AG04450 (cell line): Measurements from ENCODE around the gene RASGRP2. TPM values are rescaled to one million over a fixed set of nuclear protein-coding genes. Genes with fewer than 3 reads are reported as not detected.

Source experiments
- CTCF ChIA-PET: fragments of 300-600, 350-600 bp; formaldehyde crosslinking; extraction: SDS; loops from one replicate; lab custom pipeline; 2022; ENCODE audit warnings: antibody characterized with exemption, inconsistent platforms; lab: Charles Lee
- POLR2A ChIA-PET: fragments of 350-600 bp; formaldehyde crosslinking; extraction: SDS; loops from one replicate; lab custom pipeline; 2021; ENCODE audit warnings: antibody characterized with exemption, inconsistent platforms; lab: Yijun Ruan, JAX
- DNase-seq: peaks from one replicate; pipeline ENCODE4 v3.0.0-alpha.2; 2011; ENCODE audit warnings: low read depth, low spot score
- H3K27ac ChIP-seq: one replicate; pipeline ENCODE4 v1.5.1; 2012; ENCODE audit warnings: low read depth, low read length, control low read depth
- H3K27me3 ChIP-seq: one replicate; pipeline ENCODE4 v1.6.0; 2012; ENCODE audit warnings: low read length; ENCODE audit not compliant: control insufficient read depth, insufficient read depth
- H3K4me3 ChIP-seq: 2 replicates; pipeline ENCODE4 v1.5.1; 2011; ENCODE audit warnings: mild to moderate bottlenecking, low read depth, low read length, control low read depth
- H3K9me3 ChIP-seq: 2 replicates; pipeline ENCODE4 v1.5.1; 2012; ENCODE audit warnings: low read length; ENCODE audit not compliant: control insufficient read depth, insufficient read depth
- polyA plus RNA-seq: library from polyadenylated mRNA; depleted of rRNA; stranded (reverse); fragments of >200 nt; gene quantifications from 2 replicates; pipeline ENCODE4 v1.2.3, GENCODE V29; 2011
- TF ChIP-seq, protein P1 (sequence below): IDR thresholded peaks from 2 replicates; pipeline ENCODE4 v1.5.1; 2011; ENCODE audit warnings: low read depth, low read length, control low read depth, inconsistent platforms

RASGRP2 gene
- polyA plus RNA-seq, 1 experiment = 0.43 TPM

DNA sequence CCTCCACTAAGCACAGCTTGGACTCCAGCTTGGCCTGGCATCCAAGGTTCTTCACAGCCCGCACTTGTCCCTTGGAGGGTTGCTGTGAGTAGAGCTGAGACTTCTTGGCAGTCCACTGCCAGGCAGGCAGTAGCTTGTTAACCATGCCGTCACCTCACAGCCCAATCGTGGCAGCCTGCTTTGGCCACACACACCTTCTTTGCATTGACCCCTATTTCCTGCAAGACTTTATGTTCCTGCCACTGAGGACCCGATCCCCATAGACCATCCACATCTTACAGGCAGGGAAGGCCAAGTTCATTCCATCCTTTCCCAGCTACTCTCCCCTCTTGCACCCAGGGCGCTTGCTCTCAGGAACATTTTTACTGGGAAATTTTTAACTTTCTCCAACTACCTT is 18.3 kb upstream of the RASGRP2 start:
- Histone ChIP-seq H3K27ac (no peak overlapping the region), H3K4me3 (no peak overlapping the region), H3K9me3 (no peaks in the 10 kb centered on the region), H3K27me3 (no peaks in the 10 kb centered on the region)
- CTCF ChIA-PET = no interaction called here
- POLR2A ChIA-PET = no interaction called here
- no peak for DNase-seq
- TF ChIP-seq, protein P1, sequence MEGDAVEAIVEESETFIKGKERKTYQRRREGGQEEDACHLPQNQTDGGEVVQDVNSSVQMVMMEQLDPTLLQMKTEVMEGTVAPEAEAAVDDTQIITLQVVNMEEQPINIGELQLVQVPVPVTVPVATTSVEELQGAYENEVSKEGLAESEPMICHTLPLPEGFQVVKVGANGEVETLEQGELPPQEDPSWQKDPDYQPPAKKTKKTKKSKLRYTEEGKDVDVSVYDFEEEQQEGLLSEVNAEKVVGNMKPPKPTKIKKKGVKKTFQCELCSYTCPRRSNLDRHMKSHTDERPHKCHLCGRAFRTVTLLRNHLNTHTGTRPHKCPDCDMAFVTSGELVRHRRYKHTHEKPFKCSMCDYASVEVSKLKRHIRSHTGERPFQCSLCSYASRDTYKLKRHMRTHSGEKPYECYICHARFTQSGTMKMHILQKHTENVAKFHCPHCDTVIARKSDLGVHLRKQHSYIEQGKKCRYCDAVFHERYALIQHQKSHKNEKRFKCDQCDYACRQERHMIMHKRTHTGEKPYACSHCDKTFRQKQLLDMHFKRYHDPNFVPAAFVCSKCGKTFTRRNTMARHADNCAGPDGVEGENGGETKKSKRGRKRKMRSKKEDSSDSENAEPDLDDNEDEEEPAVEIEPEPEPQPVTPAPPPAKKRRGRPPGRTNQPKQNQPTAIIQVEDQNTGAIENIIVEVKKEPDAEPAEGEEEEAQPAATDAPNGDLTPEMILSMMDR = no peak

DNA sequence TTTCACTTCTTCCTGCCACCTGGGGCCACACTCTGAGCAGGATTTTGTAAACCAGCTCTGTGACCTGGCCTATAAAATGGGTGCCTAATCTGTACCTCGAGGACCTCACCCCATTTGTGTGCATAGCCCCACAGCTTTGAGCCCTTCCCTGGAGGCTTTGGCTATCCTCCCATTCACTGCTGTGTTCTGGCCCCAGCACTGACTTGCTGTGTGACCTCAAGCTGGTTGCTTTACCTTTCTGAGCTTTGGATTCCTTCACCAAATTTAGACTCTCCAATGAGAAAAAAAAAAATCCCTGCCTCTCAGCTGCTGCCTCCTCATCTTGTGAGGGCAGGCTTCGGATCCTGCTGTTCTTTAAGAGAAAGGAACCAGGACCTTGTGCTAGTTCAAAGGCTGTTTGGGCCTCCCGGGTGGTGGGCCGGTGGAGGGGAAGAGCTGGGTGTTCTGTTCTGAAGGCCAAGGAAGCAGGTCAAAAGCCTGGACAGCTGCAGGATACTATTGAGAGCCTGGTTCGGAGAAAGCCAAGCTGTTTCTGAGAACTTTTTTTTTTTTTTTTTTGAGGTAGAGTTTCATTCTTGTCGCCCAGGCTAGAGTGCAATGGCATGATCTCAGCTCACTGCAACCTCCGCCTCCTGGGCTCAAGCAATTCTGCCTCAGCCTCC is 16.9 kb upstream of the RASGRP2 start:
- Histone ChIP-seq H3K27ac (no peak overlapping the region), H3K9me3 (no peaks in the 10 kb centered on the region), H3K4me3 (no peak overlapping the region), H3K27me3 (no peaks in the 10 kb centered on the region)
- TF ChIP-seq, protein P1 = no peak
- no peak for DNase-seq
- POLR2A ChIA-PET = interaction anchor here (0.6 to 2.3 kb wide), 6 partner anchors 10 to 73 kb away, joined by 3 to 11 read pairs (median 4); partner anchors contain the start of gene SF1
- CTCF ChIA-PET = interaction anchor here (0.6 to 1.3 kb wide), 2 partner anchors 16 to 72 kb away, joined by 3 read pairs; no protein-coding TSS in a partner anchor

DNA sequence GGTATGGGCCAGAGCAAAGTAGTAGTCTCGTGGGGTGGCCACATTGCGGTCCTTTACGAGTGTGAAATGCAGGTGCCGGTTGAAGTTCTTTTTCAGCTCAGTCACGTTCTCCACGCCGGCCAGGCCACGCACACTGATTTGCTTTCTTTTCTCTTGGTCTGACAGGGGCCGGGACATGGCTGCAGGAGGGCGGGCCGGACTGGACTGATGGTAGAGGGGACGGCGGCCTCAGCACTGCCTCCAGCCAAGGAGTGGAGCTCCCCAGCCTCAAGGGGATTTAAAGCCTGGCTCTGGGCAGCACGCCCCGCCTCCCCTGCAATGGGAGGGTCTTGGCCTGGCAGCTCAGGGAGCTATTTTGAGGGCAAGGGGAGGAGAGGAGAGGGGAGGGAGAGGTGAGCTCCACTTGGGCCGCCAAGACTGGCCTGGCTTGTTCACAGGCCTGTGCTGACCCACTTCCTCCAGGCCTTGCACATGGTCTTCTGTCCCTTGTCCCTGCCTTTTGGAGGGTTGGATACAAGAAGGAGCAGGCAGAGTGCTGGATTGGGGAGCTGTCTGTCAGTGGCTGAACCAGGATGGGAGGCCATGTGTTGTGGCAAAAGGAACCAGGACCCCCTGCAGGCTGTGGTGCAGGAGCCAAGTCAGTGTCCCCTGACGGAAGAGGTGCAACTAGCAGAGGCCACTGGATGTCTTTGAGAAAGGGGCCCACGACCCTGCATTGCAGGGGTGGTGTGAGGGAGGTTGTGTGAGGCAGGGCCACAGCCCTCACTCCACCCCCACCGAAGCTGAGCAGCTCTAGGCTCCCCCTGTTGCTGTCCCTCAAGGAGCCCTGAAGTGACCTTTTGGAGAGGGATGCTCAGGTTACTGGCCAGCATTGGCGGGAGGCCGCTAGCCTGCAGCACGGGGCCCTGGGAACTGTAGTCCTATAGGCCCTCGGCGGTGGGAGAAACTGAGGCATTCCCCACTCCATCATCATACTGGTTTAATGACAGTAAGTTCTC is 16.1 kb upstream of the RASGRP2 start, which contains the start of gene PYGM:
Gene PYGM, minus strand, starts transcription at position 253 of the 998 bp plus-strand sequence. Its CDS starts 76 bp downstream, at position 177.
- peak within 1 kb of the TSS; percentile 21 for H3K27ac ChIP-seq
- TF ChIP-seq, protein P1 = no peak
- ChIA-PET POLR2A (interaction anchor here (0.6 to 2.3 kb wide), 4 partner anchors 11 to 66 kb away, joined by 3 to 11 read pairs (median 5); partner anchors contain the start of gene SF1), CTCF (interaction anchor here (0.6 to 1.3 kb wide), 3 partner anchors 15 to 71 kb away, joined by 3 to 4 read pairs (median 3); no protein-coding TSS in a partner anchor)
- H3K27me3 ChIP-seq = no peaks in the 10 kb centered on the region
- no peak within 1 kb of the TSS for H3K4me3 ChIP-seq
- H3K9me3 ChIP-seq = no peaks in the 10 kb centered on the region
- DNase-seq = no peak

DNA sequence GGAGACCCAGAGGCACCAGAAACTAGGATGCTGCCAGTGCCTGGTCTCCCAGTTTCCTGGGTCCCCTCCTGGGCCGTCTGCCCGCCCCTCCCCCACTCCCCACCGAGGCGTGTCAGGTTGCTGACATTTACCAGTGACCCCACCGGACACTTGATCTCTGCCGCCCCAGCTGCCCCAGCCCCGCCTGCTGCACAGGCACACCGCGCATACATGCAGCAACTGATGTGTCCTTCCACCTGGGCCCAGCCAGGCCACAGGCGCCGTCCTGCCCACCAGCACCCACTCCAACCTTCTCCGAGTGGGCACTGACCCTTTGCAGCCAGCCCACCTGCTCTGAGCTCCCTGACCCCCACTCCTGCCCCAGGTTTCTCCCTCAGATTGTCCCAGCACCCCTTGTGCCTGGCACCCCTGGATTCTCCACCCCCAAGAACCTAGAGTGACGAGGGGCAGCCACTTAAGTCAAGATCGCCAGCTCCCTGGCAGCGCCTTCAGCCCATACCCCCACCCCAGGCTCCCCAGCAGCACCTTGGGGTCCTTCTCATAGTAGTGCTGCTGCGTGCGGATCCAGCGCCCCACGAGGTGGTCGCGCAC is 15.3 kb upstream of the RASGRP2 start:
- Histone ChIP-seq H3K9me3 (no peaks in the 10 kb centered on the region; the same call in 1 of the 2 replicates), H3K27me3 (no peaks in the 10 kb centered on the region), H3K4me3 (no peak overlapping the region), H3K27ac (no peak overlapping the region)
- TF ChIP-seq, protein P1 = no peak
- POLR2A ChIA-PET = interaction anchor here (2.3 kb wide), 1 partner anchor 20 kb away, joined by 11 read pairs; the partner anchor contains the start of gene SF1
- DNase-seq = no peak
- CTCF ChIA-PET = interaction anchor here (0.6 to 1.2 kb wide), 2 partner anchors 16 to 17 kb away, joined by 3 to 4 read pairs; no protein-coding TSS in a partner anchor
